ENCODE results near the gene CREG2. TPM values are rescaled to one million over a fixed set of nuclear protein-coding genes. Genes with fewer than 3 reads are reported as not detected.
"Not testable (repeated sequence)": the region's sequence is repeated elsewhere in the genome, so short reads cannot be mapped to it uniquely, and the experiment has no call there.

CREG2 gene
- total RNA-seq, 1 donor from 2014 or later: 0.17 TPM

DNA sequence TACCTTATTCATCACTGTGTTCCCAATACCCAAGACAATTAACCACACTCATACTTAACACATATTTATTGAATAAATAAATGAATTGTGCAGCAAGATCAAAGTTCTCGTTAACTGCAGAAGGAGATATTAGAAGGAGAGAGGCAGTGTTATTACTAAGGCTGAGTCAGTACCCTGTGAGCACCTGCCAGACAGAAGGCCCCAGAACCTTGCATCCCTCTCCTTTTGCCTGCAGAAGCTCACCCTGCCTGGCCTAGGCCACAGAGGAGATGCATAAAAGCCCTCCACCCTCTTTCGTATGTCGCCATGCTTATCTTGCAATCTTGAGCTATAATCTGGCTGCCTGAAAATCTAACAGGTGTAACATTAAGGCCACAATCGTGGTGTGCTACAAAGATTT is 58.3 kb downstream of the CREG2 start:
- DNase-seq (ENCODE audit: low read depth): no peak
- H3K27me3 ChIP-seq (ENCODE audit: control insufficient read depth, insufficient read depth, low read length): no peaks in the 10 kb centered on the region
- TF ChIP-seq, protein P1, sequence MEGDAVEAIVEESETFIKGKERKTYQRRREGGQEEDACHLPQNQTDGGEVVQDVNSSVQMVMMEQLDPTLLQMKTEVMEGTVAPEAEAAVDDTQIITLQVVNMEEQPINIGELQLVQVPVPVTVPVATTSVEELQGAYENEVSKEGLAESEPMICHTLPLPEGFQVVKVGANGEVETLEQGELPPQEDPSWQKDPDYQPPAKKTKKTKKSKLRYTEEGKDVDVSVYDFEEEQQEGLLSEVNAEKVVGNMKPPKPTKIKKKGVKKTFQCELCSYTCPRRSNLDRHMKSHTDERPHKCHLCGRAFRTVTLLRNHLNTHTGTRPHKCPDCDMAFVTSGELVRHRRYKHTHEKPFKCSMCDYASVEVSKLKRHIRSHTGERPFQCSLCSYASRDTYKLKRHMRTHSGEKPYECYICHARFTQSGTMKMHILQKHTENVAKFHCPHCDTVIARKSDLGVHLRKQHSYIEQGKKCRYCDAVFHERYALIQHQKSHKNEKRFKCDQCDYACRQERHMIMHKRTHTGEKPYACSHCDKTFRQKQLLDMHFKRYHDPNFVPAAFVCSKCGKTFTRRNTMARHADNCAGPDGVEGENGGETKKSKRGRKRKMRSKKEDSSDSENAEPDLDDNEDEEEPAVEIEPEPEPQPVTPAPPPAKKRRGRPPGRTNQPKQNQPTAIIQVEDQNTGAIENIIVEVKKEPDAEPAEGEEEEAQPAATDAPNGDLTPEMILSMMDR (IDR thresholded peaks at IDR 0.05; ENCODE audit: insufficient read depth, low read length, poor library complexity, severe bottlenecking): no peak
- H3K36me3 ChIP-seq (ENCODE audit: control insufficient read depth, insufficient read depth, low read length): no peaks in the 10 kb centered on the region
- H3K4me3 ChIP-seq (ENCODE audit: low read depth, low read length): no peak overlapping the region

DNA sequence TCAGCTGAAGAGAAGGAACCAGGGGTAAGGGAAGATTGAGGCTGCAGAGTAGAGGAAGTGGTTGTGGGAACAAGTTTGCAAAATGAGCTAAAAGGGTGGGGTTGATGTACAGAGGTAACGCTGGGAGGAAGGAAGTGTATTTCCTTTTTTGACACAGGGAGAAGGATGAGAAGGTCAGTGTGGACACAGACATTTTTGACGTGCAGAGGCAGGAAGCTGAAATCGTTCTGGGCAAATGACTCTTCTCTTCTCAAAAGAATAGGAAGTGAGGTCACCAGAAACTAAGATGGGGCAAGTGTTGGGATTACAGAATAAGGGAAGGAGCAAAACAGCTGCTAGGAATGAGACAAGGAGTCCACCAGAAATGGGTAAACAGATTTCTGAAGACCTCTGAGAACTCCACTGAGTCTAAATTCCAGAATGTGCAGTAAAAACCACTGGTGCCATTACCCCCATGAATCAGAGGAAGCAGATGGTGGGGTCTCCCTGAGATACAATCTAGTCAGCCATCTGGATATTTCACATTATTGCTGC is 58.8 kb downstream of the CREG2 start:
- no peak for DNase-seq (ENCODE audit: low read depth)
- Histone ChIP-seq H3K27me3 (ENCODE audit: control insufficient read depth, insufficient read depth, low read length) (no peaks in the 10 kb centered on the region), H3K36me3 (ENCODE audit: control insufficient read depth, insufficient read depth, low read length) (no peaks in the 10 kb centered on the region), H3K4me3 (ENCODE audit: low read depth, low read length) (no peak overlapping the region)
- TF ChIP-seq, protein P1 (IDR thresholded peaks at IDR 0.05; ENCODE audit: insufficient read depth, low read length, poor library complexity, severe bottlenecking): no peak

DNA sequence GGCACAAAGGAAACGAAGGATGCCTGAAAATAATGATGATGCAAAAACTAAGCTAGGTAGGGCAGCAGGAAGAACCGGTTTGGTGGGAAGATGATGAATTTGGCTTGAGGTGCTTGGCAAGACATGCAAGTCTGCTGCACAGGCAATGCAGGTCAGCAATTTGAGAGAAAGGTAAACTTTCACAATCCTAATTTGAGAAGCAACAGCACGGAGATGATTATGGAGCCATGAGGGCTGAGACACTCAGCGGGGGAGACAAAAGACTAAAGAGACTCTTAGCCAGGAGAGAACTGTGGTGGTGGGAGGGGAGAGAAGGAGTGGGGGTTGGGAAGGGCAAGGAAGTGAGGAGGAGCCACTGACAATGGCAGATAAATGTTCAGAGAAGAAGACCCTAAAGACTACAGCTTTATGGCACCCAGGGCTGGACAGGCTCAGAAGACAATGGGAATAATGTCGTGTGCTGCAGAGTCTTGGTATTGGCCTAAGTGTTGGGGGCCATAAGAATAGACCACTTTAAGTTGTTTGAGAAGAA is 59.4 kb downstream of the CREG2 start:
- H3K4me3 ChIP-seq (ENCODE audit: low read depth, low read length): no peak overlapping the region
- no peaks in the 10 kb centered on the region for H3K36me3 ChIP-seq (ENCODE audit: control insufficient read depth, insufficient read depth, low read length)
- no peaks in the 10 kb centered on the region for H3K27me3 ChIP-seq (ENCODE audit: control insufficient read depth, insufficient read depth, low read length)
- DNase-seq (ENCODE audit: low read depth): no peak
- TF ChIP-seq, protein P1 (IDR thresholded peaks at IDR 0.05; ENCODE audit: insufficient read depth, low read length, poor library complexity, severe bottlenecking): no peak

DNA sequence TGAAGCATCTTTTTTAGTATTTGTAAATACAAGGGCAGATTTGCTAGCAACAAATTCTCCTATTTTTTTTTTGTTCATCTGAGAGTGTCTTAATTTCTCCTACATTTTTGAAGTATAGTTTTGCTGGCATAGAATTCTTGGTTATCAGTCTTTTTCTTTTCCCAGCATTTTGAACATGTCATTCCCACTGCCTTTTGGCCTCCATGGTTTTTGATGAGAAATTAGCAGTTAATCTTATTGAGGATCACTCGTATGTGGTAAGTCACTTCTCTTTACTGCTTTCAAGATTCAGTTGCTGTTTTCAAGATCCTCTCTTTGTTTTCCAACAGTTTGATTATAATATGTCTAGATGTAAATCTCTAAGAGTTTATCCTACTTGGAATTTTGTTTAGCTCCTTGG is 61.9 kb downstream of the CREG2 start:
- Histone ChIP-seq H3K4me3 (ENCODE audit: low read depth, low read length) (no peak overlapping the region), H3K36me3 (ENCODE audit: control insufficient read depth, insufficient read depth, low read length) (no peaks in the 10 kb centered on the region), H3K27me3 (ENCODE audit: control insufficient read depth, insufficient read depth, low read length) (no peaks in the 10 kb centered on the region)
- TF ChIP-seq, protein P1 (IDR thresholded peaks at IDR 0.05; ENCODE audit: insufficient read depth, low read length, poor library complexity, severe bottlenecking): no peak
- no peak for DNase-seq (ENCODE audit: low read depth)

DNA sequence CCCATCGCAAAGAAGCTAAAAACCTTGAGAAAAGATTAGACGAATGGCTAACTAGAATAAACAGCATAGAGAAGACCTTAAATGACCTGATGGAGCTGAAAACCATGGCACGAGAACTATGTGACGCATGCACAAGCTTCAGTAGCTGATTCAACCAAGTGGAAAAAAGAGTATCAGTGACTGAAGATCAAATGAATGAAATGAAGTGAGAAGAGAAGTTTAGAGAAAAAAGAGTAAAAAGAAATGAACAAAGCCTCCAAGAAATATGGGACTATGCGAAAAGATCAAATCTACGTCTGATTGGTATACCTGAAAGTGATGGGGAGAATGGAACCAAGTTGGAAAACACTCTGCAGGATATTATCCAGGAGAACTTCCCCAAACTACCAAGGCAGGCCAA is 70.7 kb downstream of the CREG2 start:
- not testable (repeated sequence) for DNase-seq (ENCODE audit: low read depth); H3K4me3 ChIP-seq (ENCODE audit: low read depth, low read length); H3K36me3 ChIP-seq (ENCODE audit: control insufficient read depth, insufficient read depth, low read length); H3K27me3 ChIP-seq (ENCODE audit: control insufficient read depth, insufficient read depth, low read length)

DNA sequence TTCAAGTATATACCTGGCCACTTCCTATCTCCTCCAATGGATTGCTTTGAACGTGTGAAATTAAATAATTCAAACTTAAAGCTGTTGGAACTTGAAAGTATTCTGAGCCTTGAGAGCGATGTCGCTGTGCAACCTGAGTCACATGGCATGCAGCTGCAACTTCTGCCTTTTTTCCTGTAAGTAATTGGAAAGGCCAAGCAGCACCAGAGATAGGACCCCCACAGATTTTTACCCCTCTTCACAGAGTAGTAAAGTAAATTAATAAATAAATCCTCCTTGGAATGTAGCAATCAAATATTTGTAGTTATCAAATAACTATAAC is 75.6 kb downstream of the CREG2 start:
- Histone ChIP-seq H3K27me3 (ENCODE audit: control insufficient read depth, insufficient read depth, low read length) (no peaks in the 10 kb centered on the region), H3K36me3 (ENCODE audit: control insufficient read depth, insufficient read depth, low read length) (no peaks in the 10 kb centered on the region)
- TF ChIP-seq, protein P1 (IDR thresholded peaks at IDR 0.05; ENCODE audit: insufficient read depth, low read length, poor library complexity, severe bottlenecking): no peak

More for the DNA sequence above, 75.6 kb downstream of the CREG2 start:
- DNase-seq (ENCODE audit: low read depth): no peak
- no peak overlapping the region for H3K4me3 ChIP-seq (ENCODE audit: low read depth, low read length)

Data from kidney epithelial cell (primary cell).